Measurements from ENCODE around the gene SLC25A5.

SLC25A5 gene

DNA sequence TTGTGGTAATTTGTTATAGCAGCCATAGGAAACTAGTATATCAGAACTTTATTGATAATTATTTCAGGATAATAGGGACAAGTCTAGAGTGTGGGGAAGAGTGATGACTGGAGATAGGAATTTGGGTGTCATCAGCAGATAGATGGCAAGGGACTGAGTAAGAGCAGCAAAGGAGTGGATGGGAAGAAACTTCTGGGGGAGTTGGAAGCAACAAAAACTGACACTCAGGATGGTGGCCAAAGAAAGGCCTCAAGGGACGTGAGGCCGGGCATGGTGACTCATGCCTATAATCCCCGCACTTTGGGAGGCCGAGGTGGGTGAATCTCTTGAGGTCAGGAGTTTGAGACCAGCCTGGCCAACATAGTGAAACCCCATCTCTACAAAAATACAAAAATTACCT is 9.1 kb upstream of the SLC25A5 start (continued):
- TF ChIP-seq YY2 (tag by site-specific recombination; IDR thresholded peaks at IDR 0.05) (no peak), ZNF600 (tag by site-specific recombination; IDR thresholded peaks at IDR 0.05) (no peak), RBAK (tag by site-specific recombination; IDR thresholded peaks at IDR 0.05) (no peak), ZNF19 (tag by site-specific recombination; IDR thresholded peaks at IDR 0.05; ENCODE audit: low read depth) (no peak), ZNF354C (tag by site-specific recombination; IDR thresholded peaks at IDR 0.05; ENCODE audit: borderline replicate concordance, low read depth) (no peak), ZNF830 (tag by site-specific recombination; IDR thresholded peaks at IDR 0.05; ENCODE audit: low read depth) (no peak)
- TF ChIP-seq, protein P1, sequence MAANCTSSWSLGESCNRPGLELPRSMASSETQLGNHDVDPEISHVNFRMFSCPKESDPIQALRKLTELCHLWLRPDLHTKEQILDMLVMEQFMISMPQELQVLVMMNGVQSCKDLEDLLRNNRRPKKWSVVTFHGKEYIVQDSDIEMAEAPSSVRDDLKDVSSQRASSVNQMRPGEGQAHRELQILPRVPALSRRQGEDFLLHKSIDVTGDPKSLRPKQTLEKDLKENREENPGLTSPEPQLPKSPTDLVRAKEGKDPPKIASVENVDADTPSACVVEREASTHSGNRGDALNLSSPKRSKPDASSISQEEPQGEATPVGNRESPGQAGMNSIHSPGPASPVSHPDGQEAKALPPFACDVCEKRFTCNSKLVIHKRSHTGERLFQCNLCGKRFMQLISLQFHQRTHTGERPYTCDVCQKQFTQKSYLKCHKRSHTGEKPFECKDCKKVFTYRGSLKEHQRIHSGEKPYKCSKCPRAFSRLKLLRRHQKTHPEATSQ (tag by site-specific recombination; IDR thresholded peaks at IDR 0.05): no peak

DNA sequence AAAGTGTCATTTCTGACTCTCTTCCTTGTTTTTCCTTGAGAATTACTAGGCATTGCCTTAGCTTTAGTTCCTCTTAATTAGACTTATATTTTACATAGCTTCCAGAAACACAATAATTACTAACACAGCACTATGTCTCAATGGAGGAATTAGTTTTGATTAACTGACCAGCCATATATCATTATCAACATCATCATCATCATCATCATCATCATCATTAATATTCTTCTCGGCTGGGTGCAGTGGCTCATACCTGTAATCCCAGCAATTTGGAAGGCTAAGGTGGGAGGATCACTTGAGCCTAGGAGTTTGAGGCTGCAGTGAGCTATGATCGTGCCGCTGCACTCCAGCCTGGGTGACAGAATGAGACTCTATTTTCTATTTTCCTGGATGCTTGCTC is 2.7 kb upstream of the SLC25A5 start:
- Histone ChIP-seq H3K4me3 (ENCODE audit: low read depth, low read length) (no peak overlapping the region), H3K27ac (ENCODE audit: extremely low read depth, low read depth, low read length) (no peak overlapping the region), H3K9me3 (ENCODE audit: control insufficient read depth, insufficient read depth, low read depth, low read length) (no peaks in the 10 kb centered on the region), H3K36me3 (ENCODE audit: control insufficient read depth in 2 of 2, insufficient read depth in 1 of 2, low read length in 2 of 2) (peaks cover 0 to 14% of the 10 kb centered on the region in 2 experiments; a peak in 1 of 3 replicates), H3K4me1 (ENCODE audit: control insufficient read depth, insufficient read depth, low read length) (peaks cover 5% of the 10 kb centered on the region)
- TF ChIP-seq ZNF292 (tag by site-specific recombination; IDR thresholded peaks at IDR 0.05; ENCODE audit: borderline replicate concordance, low read depth) (no peak), ZNF768 (tag by site-specific recombination; IDR thresholded peaks at IDR 0.05) (no peak)
- TF ChIP-seq, protein P2, sequence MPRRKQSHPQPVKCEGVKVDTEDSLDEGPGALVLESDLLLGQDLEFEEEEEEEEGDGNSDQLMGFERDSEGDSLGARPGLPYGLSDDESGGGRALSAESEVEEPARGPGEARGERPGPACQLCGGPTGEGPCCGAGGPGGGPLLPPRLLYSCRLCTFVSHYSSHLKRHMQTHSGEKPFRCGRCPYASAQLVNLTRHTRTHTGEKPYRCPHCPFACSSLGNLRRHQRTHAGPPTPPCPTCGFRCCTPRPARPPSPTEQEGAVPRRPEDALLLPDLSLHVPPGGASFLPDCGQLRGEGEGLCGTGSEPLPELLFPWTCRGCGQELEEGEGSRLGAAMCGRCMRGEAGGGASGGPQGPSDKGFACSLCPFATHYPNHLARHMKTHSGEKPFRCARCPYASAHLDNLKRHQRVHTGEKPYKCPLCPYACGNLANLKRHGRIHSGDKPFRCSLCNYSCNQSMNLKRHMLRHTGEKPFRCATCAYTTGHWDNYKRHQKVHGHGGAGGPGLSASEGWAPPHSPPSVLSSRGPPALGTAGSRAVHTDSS (tag by site-specific recombination; IDR thresholded peaks at IDR 0.05): peak; percentile 86
- ChIA-PET POLR2A (no interaction called here), CTCF (interaction anchor here (1.2 to 1.5 kb wide), 2 partner anchors 10 to 12 kb away, joined by 3 to 4 read pairs; no protein-coding TSS in a partner anchor)

DNA sequence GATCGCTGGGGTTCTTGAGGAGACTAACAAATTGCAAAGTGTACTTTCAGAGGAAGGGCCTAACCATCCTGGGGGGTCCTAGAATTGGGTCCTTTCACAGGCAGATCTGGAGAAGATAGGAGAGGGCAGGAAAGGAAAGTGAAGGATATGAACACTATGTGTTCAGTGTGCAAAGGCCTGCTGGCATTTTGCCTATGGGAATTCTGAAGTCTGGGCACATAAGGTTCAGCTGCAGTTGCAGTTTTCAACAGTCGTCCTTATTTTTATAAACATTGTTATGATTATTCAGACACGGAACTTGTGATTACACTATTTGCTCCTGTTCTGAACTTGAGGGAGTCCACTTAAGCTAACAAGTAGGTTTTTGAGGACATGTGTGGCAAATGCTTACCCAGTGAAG is 1.3 kb upstream of the SLC25A5 start:
- no peak overlapping the region for H3K27ac ChIP-seq (ENCODE audit: extremely low read depth, low read depth, low read length)
- no peak overlapping the region for H3K4me3 ChIP-seq (ENCODE audit: low read depth, low read length)
- H3K4me1 ChIP-seq (ENCODE audit: control insufficient read depth, insufficient read depth, low read length): peaks cover 5% of the 10 kb centered on the region
- ChIA-PET POLR2A (interaction anchor here (1.2 kb wide), 1 partner anchor 11 kb away, joined by 3 read pairs; no protein-coding TSS in a partner anchor), CTCF (interaction anchor here (0.6 to 1.5 kb wide), 4 partner anchors 11 to 55 kb away, joined by 3 to 4 read pairs (median 3); no protein-coding TSS in a partner anchor)
- H3K36me3 ChIP-seq (ENCODE audit: control insufficient read depth in 2 of 2, insufficient read depth in 1 of 2, low read length in 2 of 2): peaks cover 8 to 24% of the 10 kb centered on the region in 2 experiments; a peak in 2 of 3 replicates
- no peak for TF ChIP-seq ZNF132 (tag by site-specific recombination; IDR thresholded peaks at IDR 0.05; ENCODE audit: borderline replicate concordance)
- no peaks in the 10 kb centered on the region for H3K9me3 ChIP-seq (ENCODE audit: control insufficient read depth, insufficient read depth, low read depth, low read length)

DNA sequence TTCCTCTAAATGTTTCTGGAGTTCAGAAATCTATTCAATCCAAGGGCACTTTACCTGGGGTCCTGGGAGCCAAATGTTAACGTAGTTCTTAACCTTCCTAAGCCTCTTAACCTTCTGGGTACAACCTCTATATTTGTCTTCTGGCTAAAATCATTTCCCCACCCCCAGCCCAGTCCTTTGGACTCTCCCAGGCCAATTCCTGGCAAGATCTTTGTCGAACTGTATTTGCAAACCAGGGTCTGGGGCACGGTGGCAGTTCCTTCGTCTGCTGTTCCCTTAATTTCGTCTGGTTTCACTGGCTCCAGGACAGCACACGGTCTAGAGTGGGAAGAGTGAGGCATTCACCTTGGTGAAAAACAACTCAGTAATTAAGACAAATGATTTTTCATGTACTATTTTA is 811 bp upstream of the SLC25A5 start:
- Histone ChIP-seq H3K27ac (ENCODE audit: extremely low read depth, low read depth, low read length) (no peak overlapping the region), H3K4me3 (ENCODE audit: low read depth, low read length) (no peak overlapping the region), H3K9me3 (ENCODE audit: control insufficient read depth, insufficient read depth, low read depth, low read length) (no peaks in the 10 kb centered on the region), H3K36me3 (ENCODE audit: control insufficient read depth in 2 of 2, insufficient read depth in 1 of 2, low read length in 2 of 2) (peaks cover 8 to 24% of the 10 kb centered on the region in 2 experiments; a peak in 2 of 3 replicates), H3K4me1 (ENCODE audit: control insufficient read depth, insufficient read depth, low read length) (peaks cover 5% of the 10 kb centered on the region)
- ChIA-PET POLR2A (interaction anchor here (0.5 to 1.1 kb wide), 6 partner anchors 12 to 324 kb away, joined by 3 to 6 read pairs (median 4); partner anchors contain the start of gene RPL39), CTCF (interaction anchor here (1.0 kb wide), 1 partner anchor 45 kb away, joined by 3 read pairs; no protein-coding TSS in a partner anchor)
- no peak for TF ChIP-seq ZNF416 (tag by site-specific recombination; IDR thresholded peaks at IDR 0.05)
- TF ChIP-seq, protein P3, sequence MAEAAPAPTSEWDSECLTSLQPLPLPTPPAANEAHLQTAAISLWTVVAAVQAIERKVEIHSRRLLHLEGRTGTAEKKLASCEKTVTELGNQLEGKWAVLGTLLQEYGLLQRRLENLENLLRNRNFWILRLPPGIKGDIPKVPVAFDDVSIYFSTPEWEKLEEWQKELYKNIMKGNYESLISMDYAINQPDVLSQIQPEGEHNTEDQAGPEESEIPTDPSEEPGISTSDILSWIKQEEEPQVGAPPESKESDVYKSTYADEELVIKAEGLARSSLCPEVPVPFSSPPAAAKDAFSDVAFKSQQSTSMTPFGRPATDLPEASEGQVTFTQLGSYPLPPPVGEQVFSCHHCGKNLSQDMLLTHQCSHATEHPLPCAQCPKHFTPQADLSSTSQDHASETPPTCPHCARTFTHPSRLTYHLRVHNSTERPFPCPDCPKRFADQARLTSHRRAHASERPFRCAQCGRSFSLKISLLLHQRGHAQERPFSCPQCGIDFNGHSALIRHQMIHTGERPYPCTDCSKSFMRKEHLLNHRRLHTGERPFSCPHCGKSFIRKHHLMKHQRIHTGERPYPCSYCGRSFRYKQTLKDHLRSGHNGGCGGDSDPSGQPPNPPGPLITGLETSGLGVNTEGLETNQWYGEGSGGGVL (tag by site-specific recombination; IDR thresholded peaks at IDR 0.05): no peak
- TF ChIP-seq SP3 (tag by site-specific recombination; IDR thresholded peaks at IDR 0.05): no peak
- TF ChIP-seq, protein P4, sequence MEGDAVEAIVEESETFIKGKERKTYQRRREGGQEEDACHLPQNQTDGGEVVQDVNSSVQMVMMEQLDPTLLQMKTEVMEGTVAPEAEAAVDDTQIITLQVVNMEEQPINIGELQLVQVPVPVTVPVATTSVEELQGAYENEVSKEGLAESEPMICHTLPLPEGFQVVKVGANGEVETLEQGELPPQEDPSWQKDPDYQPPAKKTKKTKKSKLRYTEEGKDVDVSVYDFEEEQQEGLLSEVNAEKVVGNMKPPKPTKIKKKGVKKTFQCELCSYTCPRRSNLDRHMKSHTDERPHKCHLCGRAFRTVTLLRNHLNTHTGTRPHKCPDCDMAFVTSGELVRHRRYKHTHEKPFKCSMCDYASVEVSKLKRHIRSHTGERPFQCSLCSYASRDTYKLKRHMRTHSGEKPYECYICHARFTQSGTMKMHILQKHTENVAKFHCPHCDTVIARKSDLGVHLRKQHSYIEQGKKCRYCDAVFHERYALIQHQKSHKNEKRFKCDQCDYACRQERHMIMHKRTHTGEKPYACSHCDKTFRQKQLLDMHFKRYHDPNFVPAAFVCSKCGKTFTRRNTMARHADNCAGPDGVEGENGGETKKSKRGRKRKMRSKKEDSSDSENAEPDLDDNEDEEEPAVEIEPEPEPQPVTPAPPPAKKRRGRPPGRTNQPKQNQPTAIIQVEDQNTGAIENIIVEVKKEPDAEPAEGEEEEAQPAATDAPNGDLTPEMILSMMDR (tag by site-specific recombination; IDR thresholded peaks at IDR 0.05): no peak
- no peak for TF ChIP-seq ZNF561 (tag by site-specific recombination; IDR thresholded peaks at IDR 0.05; ENCODE audit: borderline replicate concordance)
- TF ChIP-seq ZNF623 (tag by site-specific recombination; IDR thresholded peaks at IDR 0.05): no peak
- no peak for TF ChIP-seq ZNF366 (tag by site-specific recombination; conservative IDR thresholded peaks at IDR 0.05)
- TF ChIP-seq ZNF777 (tag by site-specific recombination; IDR thresholded peaks at IDR 0.05; ENCODE audit: borderline replicate concordance): no peak
- no peak for TF ChIP-seq ZNF114 (tag by site-specific recombination; IDR thresholded peaks at IDR 0.05)
- TF ChIP-seq TRIM28 (IDR thresholded peaks at IDR 0.05; ENCODE audit: borderline replicate concordance, low read length): no peak
- TF ChIP-seq, protein P5, sequence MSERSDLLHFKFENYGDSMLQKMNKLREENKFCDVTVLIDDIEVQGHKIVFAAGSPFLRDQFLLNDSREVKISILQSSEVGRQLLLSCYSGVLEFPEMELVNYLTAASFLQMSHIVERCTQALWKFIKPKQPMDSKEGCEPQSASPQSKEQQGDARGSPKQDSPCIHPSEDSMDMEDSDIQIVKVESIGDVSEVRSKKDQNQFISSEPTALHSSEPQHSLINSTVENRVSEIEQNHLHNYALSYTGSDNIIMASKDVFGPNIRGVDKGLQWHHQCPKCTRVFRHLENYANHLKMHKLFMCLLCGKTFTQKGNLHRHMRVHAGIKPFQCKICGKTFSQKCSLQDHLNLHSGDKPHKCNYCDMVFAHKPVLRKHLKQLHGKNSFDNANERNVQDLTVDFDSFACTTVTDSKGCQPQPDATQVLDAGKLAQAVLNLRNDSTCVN (tag by site-specific recombination; optimal IDR thresholded peaks at IDR 0.05): no peak

All from HEK293 (cell line).